DMS114 treated with DMSO at 0.1 percent for 48 hours (cell line): ENCODE data around the gene RGSL1.
"Not testable (repeated sequence)": the region's sequence is repeated elsewhere in the genome, so short reads cannot be mapped to it uniquely, and the experiment has no call there.

Source experiments
- DNase-seq: peaks from one replicate; lab custom pipeline; 2025; ENCODE audit not compliant: unreplicated experiment; lab: John Stamatoyannopoulos, UW

Gene RGSL1

DNA sequence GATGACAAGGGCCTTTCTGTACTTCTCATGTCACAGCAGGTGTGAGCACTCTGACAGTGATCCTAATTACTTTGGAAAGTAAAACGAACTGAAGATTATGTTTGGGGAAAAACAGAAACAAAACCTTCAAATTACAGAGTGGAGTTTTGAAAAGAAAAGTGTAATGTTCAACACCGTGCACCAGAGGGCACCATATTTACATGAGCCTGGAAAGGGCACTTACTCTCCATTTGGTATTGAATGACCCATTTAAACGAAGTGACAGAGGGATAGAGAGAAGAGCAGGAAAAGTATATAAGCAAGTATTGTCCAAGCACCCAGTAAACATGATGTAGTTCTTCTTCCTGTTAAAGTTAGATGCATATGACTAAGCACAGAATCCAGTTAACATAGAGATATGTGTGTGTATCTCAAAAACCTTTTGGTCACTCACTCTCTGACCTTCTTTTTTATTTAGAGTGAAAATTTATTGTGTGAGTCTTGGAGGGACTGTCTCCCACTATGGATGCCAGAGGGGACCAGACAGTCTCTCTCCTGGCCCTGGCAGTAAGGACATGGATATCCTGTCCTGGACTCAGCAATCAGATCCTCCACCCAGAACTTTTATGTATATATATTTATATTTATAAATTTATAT, 3.8 kb upstream of the RGSL1 start:
- peak; percentile 50 for DNase-seq

DNA sequence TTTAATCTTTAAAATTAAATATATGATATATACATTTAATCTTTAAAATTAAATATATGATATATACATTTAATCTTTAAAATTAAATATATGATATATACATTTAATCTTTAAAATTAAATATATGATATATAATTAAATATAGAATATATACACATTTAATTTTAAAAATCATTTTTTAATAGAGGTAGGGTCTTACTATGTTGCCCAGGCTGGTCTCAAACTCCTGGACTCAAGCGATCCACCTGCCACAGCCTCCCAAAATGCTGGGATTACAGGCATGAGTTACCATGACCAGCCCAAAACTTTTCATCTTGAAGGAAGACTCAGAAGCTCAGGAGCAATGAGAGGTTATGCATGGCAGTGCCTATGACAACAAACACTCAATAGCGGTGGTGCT, 2.8 kb upstream of the RGSL1 start:
- not testable (repeated sequence) for DNase-seq

DNA sequence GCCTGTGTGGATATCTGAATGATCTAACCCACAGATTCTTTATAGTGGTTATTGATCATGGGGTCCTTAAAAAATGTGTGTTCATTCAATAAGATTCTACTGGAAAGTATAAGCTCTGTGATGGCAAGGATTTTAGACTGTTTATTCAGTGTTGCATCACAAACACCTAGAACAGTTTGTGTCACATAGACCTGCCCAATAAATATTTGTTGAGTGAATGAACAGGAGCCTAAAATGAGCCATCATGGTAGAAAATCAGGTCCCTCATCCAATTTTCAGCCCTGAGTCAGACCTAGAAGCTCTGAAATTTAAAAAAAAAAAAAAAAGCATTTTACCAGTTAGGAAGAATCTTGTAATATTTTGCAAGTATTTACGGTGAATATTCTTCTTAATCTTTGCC, 2.3 kb upstream of the RGSL1 start:
- DNase-seq: no peak

DNA sequence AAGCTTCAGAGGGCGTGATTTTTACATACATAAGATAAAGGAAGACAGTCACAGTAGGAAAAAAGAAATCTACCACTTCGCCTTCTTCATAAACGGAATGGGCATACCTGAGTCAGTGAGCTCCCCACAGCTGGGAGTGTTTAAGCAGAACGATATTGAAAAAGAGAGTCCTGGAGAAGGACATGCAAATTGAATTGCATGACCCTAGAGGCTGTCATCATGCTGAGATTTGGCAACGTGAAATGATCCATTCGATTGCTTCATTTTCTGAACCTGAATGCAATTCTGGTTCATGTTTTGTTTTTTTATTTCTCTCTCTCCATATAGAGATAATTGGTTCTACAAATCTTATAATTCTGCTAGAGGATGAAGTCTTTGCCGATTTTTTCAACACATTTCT, 3.7 kb downstream of the RGSL1 start:
- no peak for DNase-seq

DNA sequence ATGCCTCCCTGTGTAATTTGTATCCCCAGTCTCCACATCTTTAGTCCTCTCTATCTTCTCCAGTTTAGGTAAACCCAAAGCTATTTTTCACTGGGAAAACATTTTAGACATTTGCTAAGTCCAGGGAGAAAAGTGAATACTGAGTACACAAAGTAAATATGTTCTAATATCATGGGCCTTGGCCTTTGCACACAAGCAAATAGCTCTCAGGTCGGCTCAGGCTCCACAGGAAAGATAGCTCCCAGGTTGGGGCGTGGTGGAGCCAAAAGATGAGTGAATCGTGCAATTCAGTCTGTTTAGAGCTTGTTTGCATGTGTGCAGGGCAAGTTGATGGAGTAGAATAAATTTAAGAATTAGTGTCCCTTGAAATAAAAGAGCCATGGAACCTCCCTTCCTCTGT, 7.9 kb downstream of the RGSL1 start:
- no peak for DNase-seq

DNA sequence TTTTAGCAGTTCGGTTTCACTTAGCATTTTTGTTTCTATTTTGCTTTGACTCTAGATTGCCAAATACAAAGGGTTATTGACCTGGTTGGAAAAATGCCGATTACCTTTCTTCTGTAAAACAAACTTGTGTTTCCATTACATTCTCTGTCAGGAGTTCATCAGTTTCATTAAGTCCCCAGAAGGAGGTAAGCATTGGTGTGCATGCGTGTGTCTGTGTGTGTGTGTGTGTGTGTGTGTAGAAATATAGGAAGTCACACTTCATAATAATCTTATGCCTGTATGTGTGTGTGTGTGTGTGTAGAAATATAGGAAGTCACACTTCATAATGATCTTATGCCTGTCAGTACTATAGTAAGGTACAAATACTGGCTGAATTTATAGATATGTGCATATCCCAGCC, 10.0 kb downstream of the RGSL1 start:
- DNase-seq: no peak

DNA sequence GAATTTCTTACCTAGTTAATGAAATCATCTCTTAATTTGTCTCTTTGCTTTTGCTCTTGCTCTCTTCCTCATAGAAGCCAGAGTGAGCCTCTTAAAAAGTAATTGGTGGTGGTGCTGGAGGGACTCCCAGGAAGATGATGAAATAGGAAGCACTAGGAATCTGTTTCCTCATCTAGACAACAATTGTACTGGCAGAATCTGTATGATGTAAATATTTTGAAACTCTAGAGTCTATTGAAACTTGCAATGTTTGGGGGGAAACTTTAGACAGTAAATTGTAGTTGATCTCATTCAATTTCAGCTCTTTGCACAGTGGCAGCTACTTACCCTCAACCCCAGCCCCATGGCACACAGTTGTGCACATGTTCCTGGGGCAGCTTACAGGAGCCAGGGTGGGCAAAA, 10.6 kb downstream of the RGSL1 start:
- DNase-seq: no peak

DNA sequence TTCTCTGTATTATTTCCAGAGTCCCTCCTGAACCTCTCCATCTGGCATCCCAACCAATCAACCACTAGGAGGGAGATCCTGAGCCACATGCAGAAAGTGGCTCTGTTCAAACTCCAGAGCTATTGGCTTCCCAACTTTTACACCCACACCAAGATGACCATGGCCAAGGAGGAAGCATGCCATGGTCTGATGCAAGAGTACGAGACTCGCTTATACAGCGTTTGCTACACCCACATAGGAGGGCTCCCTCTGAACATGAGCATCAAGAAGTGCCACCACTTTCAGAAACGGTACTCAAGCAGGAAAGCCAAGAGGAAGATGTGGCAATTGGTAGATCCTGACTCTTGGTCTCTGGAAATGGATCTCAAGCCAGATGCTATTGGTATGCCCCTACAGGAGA, 23.6 kb downstream of the RGSL1 start:
- no peak for DNase-seq

DNA sequence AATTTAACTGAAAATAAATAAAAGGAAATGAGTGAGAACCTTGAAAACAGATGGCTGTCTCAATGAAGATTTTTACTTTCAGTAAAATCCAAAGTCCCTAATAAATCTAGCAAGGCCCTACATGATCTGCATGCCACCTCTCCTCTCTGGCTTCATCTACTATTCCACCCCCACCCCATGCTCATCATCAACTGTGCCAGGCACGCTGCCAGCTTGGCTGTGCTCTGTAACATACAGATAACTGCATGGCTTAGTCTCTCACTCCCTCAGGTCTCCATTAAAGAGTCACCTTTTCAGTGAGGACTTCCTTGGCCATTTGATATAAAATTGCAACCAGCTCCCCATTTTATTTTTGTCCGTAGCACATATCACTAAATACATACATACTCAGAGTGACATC, 26.7 kb downstream of the RGSL1 start:
- no peak for DNase-seq

DNA sequence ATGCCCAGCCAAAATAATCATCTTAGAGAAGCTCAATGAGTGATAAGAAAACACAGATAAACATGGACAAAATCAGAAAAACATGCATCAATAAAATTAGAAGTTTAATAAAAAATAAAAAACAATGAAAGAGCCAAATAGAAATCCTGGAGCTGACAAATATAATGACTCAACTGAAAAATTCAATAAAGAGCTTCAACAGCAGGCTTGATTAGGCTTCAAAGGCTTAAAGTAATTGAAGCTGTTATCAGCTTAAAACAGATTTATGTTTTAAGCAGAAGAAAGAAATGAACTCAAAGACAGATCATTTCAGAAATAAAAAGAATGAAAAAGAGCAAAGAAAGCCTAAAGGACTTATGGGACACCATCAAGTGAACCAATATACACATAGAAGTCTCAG, 28.3 kb downstream of the RGSL1 start:
- no peak for DNase-seq

DNA sequence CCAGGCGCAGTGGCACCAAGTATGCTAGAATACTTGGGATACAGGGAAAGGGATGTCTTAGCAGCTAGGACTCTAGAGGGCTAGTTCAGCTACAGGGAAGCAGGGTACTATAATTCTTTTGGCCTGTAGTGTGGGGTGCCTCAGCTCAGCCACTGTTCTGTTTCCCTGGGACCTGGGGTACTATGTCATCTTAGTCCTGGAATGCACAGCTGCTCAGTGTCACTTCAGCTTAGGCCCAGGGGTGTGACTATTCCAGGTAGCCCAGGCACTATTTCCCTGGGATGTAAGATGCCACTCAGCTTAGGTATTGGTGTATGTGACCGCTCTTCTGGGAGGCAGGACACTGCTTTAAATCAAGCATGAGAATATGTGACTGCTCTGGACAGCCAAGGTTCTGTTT, 34.1 kb downstream of the RGSL1 start:
- no peak for DNase-seq

DNA sequence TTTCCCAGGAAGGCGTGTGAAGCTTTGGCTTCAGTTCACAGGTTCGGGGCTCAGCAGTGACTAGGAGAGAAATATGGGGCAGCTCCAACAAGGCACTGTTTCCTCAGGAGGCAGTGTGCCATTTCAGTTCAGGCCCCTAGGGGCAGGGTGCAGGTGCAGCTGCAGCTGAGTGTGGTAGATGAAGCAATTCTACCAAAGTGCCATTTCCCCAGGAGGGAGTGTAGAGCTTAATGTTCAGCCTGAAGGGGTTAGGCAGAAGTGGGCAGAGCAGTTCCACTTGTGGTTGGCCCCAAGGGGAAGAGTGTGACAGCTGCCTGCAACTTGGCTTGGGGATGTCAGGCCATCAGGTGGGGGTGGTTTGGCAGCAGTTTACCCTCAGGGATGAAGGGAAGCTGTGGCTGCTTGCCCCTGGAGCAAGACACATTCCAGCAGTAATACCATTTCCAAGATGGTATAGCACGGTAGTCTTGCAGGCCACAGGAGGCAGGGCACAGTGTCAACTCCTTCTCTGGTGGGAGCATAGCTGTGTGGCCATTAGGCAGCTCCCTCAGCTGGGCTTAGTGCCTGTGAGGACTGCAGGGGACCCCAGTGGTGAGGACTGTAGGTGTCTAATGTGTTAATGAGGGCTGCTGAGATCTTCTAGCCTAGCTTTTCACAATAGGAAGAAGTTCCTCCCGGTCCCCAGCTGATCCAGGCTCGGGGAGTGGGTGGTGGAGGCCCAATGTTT, 34.7 kb downstream of the RGSL1 start:
- no peak for DNase-seq

DNA sequence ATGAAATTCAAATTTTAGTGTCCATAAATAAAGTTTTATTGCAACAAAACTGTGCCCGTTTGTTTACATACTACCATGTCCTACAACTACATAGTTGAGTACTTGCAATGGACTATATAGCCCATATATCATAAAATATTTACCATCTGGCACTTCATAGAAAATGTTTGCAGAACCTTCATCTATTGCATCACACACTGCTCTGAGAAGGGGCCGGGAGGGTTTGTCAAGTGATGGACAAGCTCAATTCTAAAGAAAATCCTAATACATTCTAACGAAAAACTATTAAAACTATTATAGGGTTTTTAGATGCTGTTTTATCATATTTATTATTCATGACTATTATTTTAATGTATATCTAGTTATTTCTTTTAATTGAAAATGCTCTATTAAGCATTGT, 35.9 kb downstream of the RGSL1 start:
- DNase-seq: no peak

DNA sequence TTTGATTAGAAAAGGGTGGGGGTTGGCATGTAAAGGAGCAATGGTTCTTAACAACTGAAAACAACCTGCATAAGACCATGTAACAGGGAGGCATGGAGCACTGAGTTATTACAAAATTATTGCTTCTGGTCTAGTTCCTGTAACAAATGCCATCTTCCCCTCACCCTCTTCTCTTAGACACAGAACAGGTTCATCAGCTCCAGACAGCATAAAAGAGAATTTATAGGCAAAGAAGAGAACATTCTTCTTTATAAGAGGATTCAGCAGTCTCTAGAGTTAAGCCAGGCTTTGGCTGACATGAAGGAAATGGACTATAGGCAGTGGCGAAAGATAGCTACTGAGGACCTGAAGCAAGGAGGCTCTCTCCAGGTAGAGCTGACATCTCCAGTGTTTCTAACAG, 38.9 kb downstream of the RGSL1 start:
- no peak for DNase-seq

DNA sequence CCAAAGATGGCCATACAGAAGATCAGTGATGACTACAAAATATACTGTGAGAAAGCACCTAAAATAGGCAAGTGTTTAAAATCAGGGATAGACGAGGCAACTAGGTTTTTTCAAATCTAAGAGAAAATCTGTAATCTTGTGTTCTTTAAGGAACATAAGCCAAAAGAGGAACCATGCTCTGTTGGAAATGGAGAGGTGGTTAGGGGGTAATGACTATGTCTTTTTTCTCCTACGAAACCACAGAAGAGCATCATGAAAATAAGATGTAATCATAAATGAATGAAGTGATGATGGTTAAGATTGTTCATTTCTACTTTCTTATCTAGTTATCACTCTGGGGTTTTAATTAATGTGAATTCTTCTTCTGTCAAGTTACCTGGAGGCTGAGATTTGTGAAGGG, 43.1 kb downstream of the RGSL1 start:
- no peak for DNase-seq

DNA sequence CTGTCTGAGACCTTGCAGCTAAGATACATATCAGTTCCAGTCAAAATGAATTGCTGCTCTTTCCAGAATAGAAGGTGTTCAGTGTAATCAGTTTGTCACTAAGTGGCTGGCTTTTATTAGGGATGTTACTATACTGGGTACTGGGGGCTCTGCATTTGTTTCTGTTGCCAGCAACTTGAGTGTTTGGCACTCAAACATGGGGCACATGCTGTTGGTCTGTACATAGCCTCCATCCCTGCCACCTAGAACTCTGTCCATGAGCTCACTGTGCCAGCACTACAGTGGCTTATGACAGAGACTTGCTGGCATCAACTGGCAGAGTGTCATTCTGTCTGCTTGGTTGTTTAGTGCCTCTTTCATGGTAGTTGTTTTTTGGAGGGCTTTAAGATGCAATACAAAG, 45.1 kb downstream of the RGSL1 start:
- DNase-seq: no peak

DNA sequence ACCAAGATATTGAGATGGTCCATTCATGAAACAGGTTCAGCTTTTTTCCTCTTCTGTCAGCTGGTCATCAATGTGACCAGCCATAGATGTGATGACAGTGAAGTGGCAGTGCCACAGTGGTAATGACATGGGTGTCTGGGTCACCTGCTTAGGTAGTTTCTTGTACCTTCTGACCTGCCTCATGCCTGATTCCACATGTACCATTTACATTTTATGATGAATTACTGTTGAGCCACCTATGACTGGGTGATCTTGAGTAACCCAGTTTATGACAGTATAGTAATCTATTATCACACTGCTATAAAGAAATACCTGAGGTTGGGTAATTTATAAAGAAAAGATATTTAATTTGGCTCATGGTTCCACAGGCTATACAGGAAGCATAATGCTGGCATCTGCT, 45.7 kb downstream of the RGSL1 start:
- DNase-seq: no peak

DNA sequence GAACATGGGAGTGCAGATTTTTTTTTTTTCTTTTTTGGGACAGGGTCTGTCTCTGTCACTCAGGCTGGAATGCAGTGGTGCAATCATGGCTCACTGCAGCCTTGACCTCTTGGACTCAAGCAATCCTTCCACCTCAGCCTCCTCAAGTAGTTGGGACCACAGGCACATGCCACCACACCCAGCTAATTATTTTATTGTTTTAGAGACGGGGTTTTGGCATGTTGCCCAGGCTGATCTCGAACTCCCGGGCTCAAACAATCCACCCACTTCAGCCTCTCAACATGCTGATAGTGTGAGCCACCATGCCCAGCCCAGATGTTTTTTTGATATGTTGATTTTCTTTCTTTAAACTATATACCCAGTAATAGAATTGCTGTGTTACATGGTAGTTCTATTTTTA, 57.7 kb downstream of the RGSL1 start:
- DNase-seq: no peak

DNA sequence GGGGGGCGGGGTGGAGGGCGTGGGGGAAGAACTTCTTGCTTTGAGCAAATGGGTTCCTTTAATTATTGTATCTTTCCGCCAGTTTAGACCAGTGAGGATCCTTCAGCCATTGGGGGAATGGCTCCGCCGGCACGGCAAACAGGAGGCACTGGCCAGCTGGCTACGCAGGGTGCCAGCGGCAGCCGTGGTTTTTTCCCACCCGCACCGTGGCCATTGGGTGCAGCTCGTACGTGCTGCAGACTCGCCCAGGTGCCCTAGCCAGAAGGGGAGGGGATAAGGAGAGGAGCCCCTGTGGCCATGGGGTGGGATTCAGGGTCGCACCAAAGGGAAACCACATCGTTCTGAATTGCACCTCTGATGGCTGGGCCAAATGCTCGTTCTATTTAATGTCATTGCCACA, 65.6 kb downstream of the RGSL1 start:
- DNase-seq: no peak

DNA sequence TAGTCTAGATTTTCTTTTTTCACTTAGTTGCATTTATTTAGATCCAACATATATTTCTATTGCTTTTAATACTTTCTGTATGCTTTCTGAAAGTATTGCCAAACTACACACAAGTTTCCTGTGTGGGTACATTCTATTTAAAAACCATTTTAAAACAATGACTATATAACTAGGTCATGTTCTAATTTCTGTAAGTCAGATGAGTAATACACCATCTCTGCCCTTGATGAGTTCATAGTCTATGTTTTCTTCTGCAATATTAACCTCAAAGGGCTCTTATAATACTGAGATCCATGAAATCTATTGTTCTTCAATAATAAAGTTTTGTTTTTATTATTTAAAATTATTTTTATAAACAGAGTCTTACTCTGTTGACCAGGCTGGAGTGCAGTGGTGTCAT, 70.8 kb downstream of the RGSL1 start:
- DNase-seq: no peak

DNA sequence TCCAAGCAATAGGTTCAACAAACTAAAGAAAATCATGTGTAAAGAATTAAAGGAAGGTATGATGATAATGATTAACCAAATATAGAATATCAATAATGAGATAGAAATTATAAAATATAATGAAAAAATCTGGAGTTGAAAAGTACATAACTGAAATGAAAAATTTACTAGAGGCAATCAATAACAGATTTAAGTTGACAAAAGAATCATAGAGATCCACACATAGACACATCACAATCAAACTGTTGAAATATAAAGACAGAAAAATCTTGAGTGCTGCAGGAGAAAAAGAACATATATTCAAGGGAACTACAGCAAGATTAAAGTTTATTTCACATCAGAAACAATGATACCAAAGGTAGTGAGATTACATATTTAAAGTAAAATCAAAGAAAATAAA, 75.4 kb downstream of the RGSL1 start:
- DNase-seq: no peak

DNA sequence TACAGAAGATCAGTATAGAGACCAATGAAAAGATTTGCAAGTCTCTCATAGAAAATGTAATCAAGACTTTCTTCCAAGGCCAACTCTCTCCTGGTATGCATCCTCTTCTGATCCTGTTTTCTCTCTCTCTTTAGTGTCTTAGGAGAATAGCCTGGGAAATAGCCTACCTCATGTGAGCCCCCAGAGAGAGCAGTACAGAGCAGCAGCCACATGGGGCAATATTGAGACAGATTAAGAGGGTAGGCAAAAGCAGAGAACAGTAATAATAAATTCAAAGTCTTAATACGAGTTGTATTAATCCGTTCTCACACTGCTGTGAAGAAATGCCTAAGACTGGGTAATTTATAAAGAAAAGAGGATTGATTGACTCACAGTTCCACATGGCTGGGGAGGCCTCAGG, 77.7 kb downstream of the RGSL1 start:
- no peak for DNase-seq

DNA sequence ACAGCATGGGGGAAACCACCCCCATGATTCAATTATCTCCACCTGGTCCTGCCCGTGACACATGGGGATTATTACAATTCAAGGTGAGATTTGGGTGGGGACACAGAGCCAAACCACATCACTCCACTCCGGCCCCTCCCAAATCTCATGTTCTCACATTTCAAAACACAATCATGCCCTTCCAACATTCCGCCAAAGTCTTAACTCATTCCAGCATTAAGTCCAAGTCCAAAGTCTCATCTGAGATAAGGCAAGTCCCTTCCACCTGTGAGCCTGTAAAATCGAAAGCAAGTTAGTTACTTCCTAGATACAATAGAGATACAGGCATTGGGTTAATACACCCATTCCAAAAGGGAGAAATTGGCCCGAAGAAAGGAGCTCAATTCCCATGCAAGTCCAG, 78.3 kb downstream of the RGSL1 start:
- not testable (repeated sequence) for DNase-seq
